ENCODE measurements around the gene ATG10.

DNA sequence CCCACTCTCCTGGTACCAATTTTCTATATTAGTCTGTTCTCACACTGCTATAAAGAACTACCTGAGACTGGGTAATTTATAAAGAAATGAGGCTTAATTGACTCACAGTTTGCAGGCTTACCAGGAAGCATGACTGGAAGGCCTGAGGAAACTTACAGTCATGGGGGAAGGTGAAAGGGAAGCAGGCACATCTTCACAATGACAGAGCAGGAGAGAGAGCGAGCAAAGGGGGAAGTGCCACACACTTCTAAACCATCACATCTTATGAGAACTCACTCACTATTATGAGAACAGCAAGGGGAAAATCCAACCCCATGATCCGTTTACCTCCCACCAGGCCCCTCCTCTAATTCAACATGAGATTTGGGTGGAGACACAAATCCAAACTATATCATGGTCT lies 72.2 kb downstream of the ATG10 start:
- TF ChIP-seq ZNF384 (IDR thresholded peaks at IDR 0.05) (no peak), L3MBTL2 (conservative IDR thresholded peaks at IDR 0.05) (no peak), ELF4 (IDR thresholded peaks at IDR 0.05) (no peak), LEF1 (IDR thresholded peaks at IDR 0.05; ENCODE audit: borderline replicate concordance) (no peak), SUZ12 (IDR thresholded peaks at IDR 0.05) (no peak), SP1 (IDR thresholded peaks at IDR 0.05) (no peak), ARNT (IDR thresholded peaks at IDR 0.05) (no peak), BHLHE40 (IDR thresholded peaks at IDR 0.05; ENCODE audit: borderline replicate concordance) (no peak), FOXM1 (IDR thresholded peaks at IDR 0.05; ENCODE audit: borderline replicate concordance) (no peak), HDGF (IDR thresholded peaks at IDR 0.05; ENCODE audit: borderline replicate concordance) (no peak), TARDBP (IDR thresholded peaks at IDR 0.05) (no peak), NFRKB (IDR thresholded peaks at IDR 0.05) (no peak), FOXK2 (IDR thresholded peaks at IDR 0.05) (no peak)

Data from HEK293T (cell line).